Measurements from ENCODE around the gene FLVCR2. TPM values are rescaled to one million over a fixed set of nuclear protein-coding genes. Genes with fewer than 3 reads are reported as not detected.

Gene FLVCR2
- total RNA-seq, 2 experiments from 2014 or later = 0.71 to 2.3 TPM

DNA sequence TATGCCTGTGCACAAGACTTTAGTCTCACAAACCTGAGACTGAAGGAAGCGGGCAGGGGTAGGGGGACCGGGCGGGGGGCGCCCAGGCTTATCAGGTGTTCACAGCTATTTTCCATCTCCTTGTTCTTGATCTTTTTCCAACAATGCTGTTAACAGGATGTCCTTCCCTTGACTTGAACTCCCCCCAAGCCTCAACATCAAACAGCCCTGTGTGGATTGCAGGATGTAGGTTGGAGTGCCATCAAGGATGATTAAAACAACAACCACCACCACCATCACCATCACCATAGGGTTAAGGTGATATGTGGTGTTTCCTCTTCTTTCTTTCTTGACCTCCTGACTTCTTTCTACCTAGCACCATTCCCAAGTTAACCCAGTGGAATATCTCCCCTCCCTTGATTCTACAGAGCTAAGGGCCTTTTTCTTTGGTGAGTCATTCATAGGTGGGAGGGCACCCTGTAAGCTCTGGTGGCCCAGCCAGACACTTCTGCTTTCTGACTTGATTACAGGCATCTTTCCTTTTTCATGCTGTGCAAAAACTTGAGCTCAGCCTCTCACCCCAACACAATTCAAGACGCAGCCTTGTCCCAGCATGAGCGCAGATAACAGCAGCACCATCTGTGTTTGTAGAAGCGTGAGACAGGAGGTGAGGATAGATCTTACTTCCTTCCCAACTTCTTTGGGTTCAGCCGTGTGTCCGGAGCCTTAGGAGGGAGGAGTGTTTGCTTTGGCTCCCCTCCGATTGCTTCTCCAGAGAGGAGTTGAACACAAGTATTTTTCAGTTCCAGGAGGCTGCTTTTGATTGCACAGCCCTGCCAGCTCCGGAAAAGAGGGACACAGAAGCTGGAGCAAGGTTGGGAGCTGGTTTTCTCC lies 26.8 kb downstream of the FLVCR2 start:
- Histone ChIP-seq H3K27ac (ENCODE audit: low read depth in 1 of 2, low read length in 2 of 2) (no peak overlapping the region), H3K36me3 (ENCODE audit: insufficient read depth, low read length) (no peaks in the 10 kb centered on the region), H3K4me3 (ENCODE audit: low read length) (no peak overlapping the region), H3K4me1 (ENCODE audit: insufficient read depth, low read length) (no peaks in the 10 kb centered on the region), H3K9me3 (ENCODE audit: control insufficient read depth in 1 of 2, insufficient read depth in 1 of 2, low read length in 2 of 2) (peaks cover 5 to 7% of the 10 kb centered on the region in 2 experiments), H3K27me3 (ENCODE audit: control insufficient read depth in 1 of 2, insufficient read depth in 2 of 2, low read length in 2 of 2) (no peaks in the 10 kb centered on the region)
- no peak overlapping the region for H3K27ac Mint-ChIP-seq
- H3K36me3 Mint-ChIP-seq (ENCODE audit: low read depth) = no peaks in the 10 kb centered on the region
- H3K4me1 Mint-ChIP-seq (ENCODE audit: low read depth) = no peaks in the 10 kb centered on the region
- ChIA-PET POLR2A (no interaction called here), CTCF (no interaction called here)
- peak in 2 of 14 experiments; percentile 29 to 42 for DNase-seq
- TF ChIP-seq, protein P1, sequence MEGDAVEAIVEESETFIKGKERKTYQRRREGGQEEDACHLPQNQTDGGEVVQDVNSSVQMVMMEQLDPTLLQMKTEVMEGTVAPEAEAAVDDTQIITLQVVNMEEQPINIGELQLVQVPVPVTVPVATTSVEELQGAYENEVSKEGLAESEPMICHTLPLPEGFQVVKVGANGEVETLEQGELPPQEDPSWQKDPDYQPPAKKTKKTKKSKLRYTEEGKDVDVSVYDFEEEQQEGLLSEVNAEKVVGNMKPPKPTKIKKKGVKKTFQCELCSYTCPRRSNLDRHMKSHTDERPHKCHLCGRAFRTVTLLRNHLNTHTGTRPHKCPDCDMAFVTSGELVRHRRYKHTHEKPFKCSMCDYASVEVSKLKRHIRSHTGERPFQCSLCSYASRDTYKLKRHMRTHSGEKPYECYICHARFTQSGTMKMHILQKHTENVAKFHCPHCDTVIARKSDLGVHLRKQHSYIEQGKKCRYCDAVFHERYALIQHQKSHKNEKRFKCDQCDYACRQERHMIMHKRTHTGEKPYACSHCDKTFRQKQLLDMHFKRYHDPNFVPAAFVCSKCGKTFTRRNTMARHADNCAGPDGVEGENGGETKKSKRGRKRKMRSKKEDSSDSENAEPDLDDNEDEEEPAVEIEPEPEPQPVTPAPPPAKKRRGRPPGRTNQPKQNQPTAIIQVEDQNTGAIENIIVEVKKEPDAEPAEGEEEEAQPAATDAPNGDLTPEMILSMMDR (IDR thresholded peaks at IDR 0.05) = no peak
- intact Hi-C loops (cut with DNase I, micrococcal nuclease) = no loop called here
- H3K4me3 Mint-ChIP-seq = no peak overlapping the region
- ATAC-seq (ENCODE audit: poor library complexity) = no peak
- H3K9me3 Mint-ChIP-seq = no peaks in the 10 kb centered on the region
- H3K27me3 Mint-ChIP-seq = no peaks in the 10 kb centered on the region

DNA sequence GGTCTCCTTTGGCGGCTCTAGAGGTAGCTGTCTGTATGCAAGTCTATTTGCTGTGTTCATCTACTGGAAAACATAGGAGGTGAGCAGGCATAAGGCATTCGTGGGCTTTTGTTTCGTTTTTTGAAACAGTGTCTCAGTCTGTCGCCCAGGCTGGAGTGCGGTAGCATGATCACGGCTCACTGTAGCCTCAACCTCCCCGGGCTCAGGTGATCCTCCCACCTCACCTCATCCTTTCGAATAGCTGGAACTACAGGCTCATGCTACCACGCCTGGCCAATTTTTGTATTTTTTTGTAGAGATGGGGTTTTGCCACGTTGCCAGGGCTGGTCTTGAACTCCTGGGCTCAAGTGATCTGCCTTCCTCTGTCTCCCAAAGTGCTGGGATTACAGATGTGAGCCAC lies 27.5 kb downstream of the FLVCR2 start:
- no peaks in the 10 kb centered on the region for H3K4me1 ChIP-seq (ENCODE audit: insufficient read depth, low read length)

GRCh38 chr14:75607044-75607443 lies 28.6 kb downstream of the FLVCR2 start:
- ATAC-seq (ENCODE audit: poor library complexity) (no peak), DNase-seq (no peak)
- Mint-ChIP-seq H3K27me3 (no peaks in the 10 kb centered on the region), H3K9me3 (no peaks in the 10 kb centered on the region), H3K36me3 (ENCODE audit: low read depth) (no peaks in the 10 kb centered on the region), H3K4me3 (no peak overlapping the region), H3K4me1 (ENCODE audit: low read depth) (no peaks in the 10 kb centered on the region), H3K27ac (no peak overlapping the region)
- CTCF ChIA-PET = no interaction called here
- TF ChIP-seq, protein P1 (IDR thresholded peaks at IDR 0.05) = no peak
- Histone ChIP-seq H3K36me3 (ENCODE audit: insufficient read depth, low read length) (no peaks in the 10 kb centered on the region), H3K9me3 (ENCODE audit: control insufficient read depth in 1 of 2, insufficient read depth in 1 of 2, low read length in 2 of 2) (peaks cover 5 to 7% of the 10 kb centered on the region in 2 experiments), H3K4me1 (ENCODE audit: insufficient read depth, low read length) (no peaks in the 10 kb centered on the region), H3K27me3 (ENCODE audit: control insufficient read depth in 1 of 2, insufficient read depth in 2 of 2, low read length in 2 of 2) (no peaks in the 10 kb centered on the region), H3K4me3 (ENCODE audit: low read length) (no peak overlapping the region), H3K27ac (ENCODE audit: low read depth in 1 of 2, low read length in 2 of 2) (no peak overlapping the region)
- POLR2A ChIA-PET = no interaction called here
- intact Hi-C loops (cut with DNase I, micrococcal nuclease) = no loop called here

More for the DNA sequence above, 27.5 kb downstream of the FLVCR2 start:
- no peak for DNase-seq
- H3K27me3 Mint-ChIP-seq = no peaks in the 10 kb centered on the region
- intact Hi-C loops (cut with DNase I, micrococcal nuclease) = no loop called here
- H3K27ac Mint-ChIP-seq = no peak overlapping the region
- ChIA-PET POLR2A (no interaction called here), CTCF (no interaction called here)
- H3K9me3 Mint-ChIP-seq = no peaks in the 10 kb centered on the region
- TF ChIP-seq, protein P1 (IDR thresholded peaks at IDR 0.05) = no peak
- no peaks in the 10 kb centered on the region for H3K36me3 Mint-ChIP-seq (ENCODE audit: low read depth)
- no peak overlapping the region for H3K4me3 Mint-ChIP-seq
- H3K4me1 Mint-ChIP-seq (ENCODE audit: low read depth) = no peaks in the 10 kb centered on the region
- Histone ChIP-seq H3K27me3 (ENCODE audit: control insufficient read depth in 1 of 2, insufficient read depth in 2 of 2, low read length in 2 of 2) (no peaks in the 10 kb centered on the region), H3K9me3 (ENCODE audit: control insufficient read depth in 1 of 2, insufficient read depth in 1 of 2, low read length in 2 of 2) (peaks cover 5 to 7% of the 10 kb centered on the region in 2 experiments), H3K36me3 (ENCODE audit: insufficient read depth, low read length) (no peaks in the 10 kb centered on the region), H3K27ac (ENCODE audit: low read depth in 1 of 2, low read length in 2 of 2) (no peak overlapping the region), H3K4me3 (ENCODE audit: low read length) (no peak overlapping the region)
- no peak for ATAC-seq (ENCODE audit: poor library complexity)
